ENCODE results near the gene BEND2.

BEND2 gene

DNA sequence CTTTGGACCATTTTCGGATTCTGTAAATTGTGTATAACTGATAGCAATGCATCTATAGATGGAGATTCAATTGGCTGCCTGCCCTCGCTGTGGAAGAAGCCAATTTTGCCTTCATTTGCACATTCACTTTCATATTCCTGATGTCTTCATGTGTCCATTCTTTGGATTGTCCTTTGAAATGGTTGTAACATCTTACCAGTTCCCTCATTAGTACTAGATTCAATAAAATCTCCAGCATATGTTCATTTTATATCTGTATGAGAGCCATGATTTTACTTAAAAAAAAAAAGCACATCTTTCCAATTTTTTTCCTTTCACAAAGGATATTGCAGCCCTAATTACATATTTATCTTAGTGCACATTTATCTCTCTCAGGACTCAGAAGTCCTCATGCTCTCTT lies 61.7 kb downstream of the BEND2 start:
- Histone ChIP-seq H3K27me3 (replicated peaks; ENCODE audit: control insufficient read depth, insufficient read depth, low read length) (no peaks in the 10 kb centered on the region), H3K36me3 (ENCODE audit: control insufficient read depth, insufficient read depth, low read length) (no peaks in the 10 kb centered on the region), H3K4me3 (replicated peaks; ENCODE audit: low read depth, low read length) (no peak overlapping the region)
- TF ChIP-seq, protein P1, sequence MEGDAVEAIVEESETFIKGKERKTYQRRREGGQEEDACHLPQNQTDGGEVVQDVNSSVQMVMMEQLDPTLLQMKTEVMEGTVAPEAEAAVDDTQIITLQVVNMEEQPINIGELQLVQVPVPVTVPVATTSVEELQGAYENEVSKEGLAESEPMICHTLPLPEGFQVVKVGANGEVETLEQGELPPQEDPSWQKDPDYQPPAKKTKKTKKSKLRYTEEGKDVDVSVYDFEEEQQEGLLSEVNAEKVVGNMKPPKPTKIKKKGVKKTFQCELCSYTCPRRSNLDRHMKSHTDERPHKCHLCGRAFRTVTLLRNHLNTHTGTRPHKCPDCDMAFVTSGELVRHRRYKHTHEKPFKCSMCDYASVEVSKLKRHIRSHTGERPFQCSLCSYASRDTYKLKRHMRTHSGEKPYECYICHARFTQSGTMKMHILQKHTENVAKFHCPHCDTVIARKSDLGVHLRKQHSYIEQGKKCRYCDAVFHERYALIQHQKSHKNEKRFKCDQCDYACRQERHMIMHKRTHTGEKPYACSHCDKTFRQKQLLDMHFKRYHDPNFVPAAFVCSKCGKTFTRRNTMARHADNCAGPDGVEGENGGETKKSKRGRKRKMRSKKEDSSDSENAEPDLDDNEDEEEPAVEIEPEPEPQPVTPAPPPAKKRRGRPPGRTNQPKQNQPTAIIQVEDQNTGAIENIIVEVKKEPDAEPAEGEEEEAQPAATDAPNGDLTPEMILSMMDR (IDR thresholded peaks at IDR 0.05; ENCODE audit: insufficient read depth, low read length, poor library complexity, severe bottlenecking), result no peak
- DNase-seq (ENCODE audit: extremely low read depth, insufficient read length), result no peak

DNA sequence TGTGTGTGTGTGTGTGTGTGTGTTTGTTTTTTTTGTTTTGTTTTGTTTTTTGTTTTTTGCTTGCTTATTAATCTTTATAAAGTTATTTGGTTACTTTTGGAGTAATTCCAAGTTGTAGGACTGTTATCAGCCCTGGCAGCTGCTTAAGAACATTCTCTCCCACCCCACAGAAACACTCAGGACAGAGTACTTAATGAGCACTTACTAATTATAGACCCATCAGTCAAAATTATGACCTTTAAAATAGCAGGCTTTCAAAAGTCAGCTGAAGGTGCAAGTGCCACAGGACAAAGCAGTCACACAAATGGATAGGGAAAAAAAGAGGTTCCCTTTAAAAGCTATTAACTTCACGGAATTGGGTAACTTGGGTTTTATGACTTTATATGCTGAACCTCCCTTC lies 69.0 kb downstream of the BEND2 start:
- Histone ChIP-seq H3K4me3 (replicated peaks; ENCODE audit: low read depth, low read length) (no peak overlapping the region), H3K27me3 (replicated peaks; ENCODE audit: control insufficient read depth, insufficient read depth, low read length) (no peaks in the 10 kb centered on the region), H3K36me3 (ENCODE audit: control insufficient read depth, insufficient read depth, low read length) (no peaks in the 10 kb centered on the region)
- DNase-seq (ENCODE audit: extremely low read depth, insufficient read length), result no peak
- TF ChIP-seq, protein P1 (IDR thresholded peaks at IDR 0.05; ENCODE audit: insufficient read depth, low read length, poor library complexity, severe bottlenecking), result no peak

DNA sequence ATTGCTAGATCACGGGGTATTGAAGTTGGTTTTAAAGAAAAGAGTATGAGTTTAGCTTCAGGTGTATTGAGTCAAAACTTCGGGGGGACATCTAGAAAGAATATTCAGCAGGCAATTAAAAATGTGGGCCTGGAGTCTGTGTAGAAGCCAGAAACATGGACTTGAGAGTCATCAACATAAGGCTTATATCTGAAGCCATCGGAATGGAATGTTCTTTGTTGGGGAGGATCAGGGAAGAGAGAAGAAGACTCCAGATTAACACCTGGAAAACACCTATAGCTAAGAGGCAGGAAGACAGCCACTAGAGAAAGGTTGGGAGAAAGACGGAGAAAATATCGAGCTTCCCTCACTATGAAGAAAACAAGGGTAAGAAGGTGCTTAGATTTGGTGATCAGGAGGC lies 69.5 kb downstream of the BEND2 start:
- H3K4me3 ChIP-seq (replicated peaks; ENCODE audit: low read depth, low read length), result no peak overlapping the region
- TF ChIP-seq, protein P1 (IDR thresholded peaks at IDR 0.05; ENCODE audit: insufficient read depth, low read length, poor library complexity, severe bottlenecking), result no peak

DNA sequence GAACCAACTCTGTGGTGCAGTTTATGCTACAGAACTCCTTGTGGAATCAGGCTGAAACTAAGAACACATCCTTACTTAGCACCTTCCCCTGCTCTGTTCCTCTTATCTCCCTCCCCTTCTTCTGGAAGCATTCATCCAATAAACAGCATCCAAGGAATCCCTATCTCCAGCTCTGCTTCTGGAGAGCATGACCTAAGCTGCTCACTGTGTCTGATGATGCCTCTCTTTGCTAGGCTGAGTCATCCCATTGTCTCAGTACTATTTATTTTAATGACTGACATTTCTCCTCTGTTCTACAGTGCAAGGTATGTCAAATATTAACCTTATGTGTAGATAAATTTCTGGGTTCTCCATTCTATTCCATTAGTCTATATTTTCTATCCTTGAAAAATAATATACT lies 71.2 kb downstream of the BEND2 start:
- no peaks in the 10 kb centered on the region for H3K36me3 ChIP-seq (ENCODE audit: control insufficient read depth, insufficient read depth, low read length)
- DNase-seq (ENCODE audit: extremely low read depth, insufficient read length), result no peak
- no peak overlapping the region for H3K4me3 ChIP-seq (replicated peaks; ENCODE audit: low read depth, low read length)
- TF ChIP-seq, protein P1 (IDR thresholded peaks at IDR 0.05; ENCODE audit: insufficient read depth, low read length, poor library complexity, severe bottlenecking), result no peak
- H3K27me3 ChIP-seq (replicated peaks; ENCODE audit: control insufficient read depth, insufficient read depth, low read length), result no peaks in the 10 kb centered on the region

More for the DNA sequence above, 69.5 kb downstream of the BEND2 start:
- DNase-seq (ENCODE audit: extremely low read depth, insufficient read length), result no peak
- Histone ChIP-seq H3K27me3 (replicated peaks; ENCODE audit: control insufficient read depth, insufficient read depth, low read length) (no peaks in the 10 kb centered on the region), H3K36me3 (ENCODE audit: control insufficient read depth, insufficient read depth, low read length) (no peaks in the 10 kb centered on the region)

DNA sequence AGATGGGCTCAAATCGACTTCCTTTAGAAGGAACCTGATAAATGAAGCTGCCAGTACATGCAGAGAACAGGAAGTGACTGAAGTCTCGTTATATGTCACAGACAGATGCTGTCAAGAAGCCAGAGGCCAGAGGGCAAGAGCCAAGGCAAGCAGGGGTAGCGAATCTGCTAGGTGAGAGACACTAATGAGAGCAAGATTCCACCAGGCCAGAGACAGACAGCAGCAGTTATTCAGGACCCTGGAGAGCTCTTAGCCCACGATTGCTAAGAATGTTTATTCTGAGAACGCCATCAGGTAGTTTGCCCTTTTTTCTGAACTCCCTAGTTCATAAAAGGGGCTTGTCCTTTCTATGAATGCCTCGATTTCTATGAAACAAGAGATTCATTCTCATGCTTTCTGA lies 73.7 kb downstream of the BEND2 start:
- H3K36me3 ChIP-seq (ENCODE audit: control insufficient read depth, insufficient read depth, low read length), result no peaks in the 10 kb centered on the region
- H3K27me3 ChIP-seq (replicated peaks; ENCODE audit: control insufficient read depth, insufficient read depth, low read length), result no peaks in the 10 kb centered on the region; the same call in 1 of the 2 replicates
- H3K4me3 ChIP-seq (replicated peaks; ENCODE audit: low read depth, low read length), result no peak overlapping the region
- TF ChIP-seq, protein P1 (IDR thresholded peaks at IDR 0.05; ENCODE audit: insufficient read depth, low read length, poor library complexity, severe bottlenecking), result no peak
- no peak for DNase-seq (ENCODE audit: extremely low read depth, insufficient read length)

DNA sequence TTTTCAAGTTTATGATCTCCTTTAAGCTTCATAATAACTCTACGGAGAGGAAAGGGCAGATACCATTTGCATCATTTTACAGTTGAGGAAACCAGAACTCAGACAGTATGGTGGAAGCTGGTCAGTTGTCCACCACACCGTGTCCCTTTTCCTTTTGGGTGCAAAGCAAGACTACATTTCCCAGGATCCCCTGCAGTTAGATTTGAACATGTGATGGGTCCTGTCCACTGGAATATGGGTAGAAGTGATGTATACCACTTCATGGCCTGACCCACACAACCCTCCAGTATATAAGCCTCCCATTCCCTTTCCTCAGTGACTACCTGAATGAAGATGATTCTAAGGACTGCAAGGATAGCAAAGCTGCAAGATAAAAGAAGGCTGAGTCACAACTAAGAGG lies 74.7 kb downstream of the BEND2 start:
- no peaks in the 10 kb centered on the region; the same call in 1 of the 2 replicates for H3K27me3 ChIP-seq (replicated peaks; ENCODE audit: control insufficient read depth, insufficient read depth, low read length)

More for the DNA sequence above, 74.7 kb downstream of the BEND2 start:
- H3K36me3 ChIP-seq (ENCODE audit: control insufficient read depth, insufficient read depth, low read length), result no peaks in the 10 kb centered on the region
- no peak for DNase-seq (ENCODE audit: extremely low read depth, insufficient read length)
- H3K4me3 ChIP-seq (replicated peaks; ENCODE audit: low read depth, low read length), result no peak overlapping the region
- TF ChIP-seq, protein P1 (IDR thresholded peaks at IDR 0.05; ENCODE audit: insufficient read depth, low read length, poor library complexity, severe bottlenecking), result no peak
